K562 (cell line): Measurements from ENCODE around the gene PIMREG. TPM values are rescaled to one million over a fixed set of nuclear protein-coding genes. Genes with fewer than 3 reads are reported as not detected.

Source experiments
- ATAC-seq: fragments of 200-7000 bp; cut with Tn5 transposase; 3 replicates; pipeline ENCODE4 v1.9.1; 2020; ENCODE audit warnings: moderate library complexity
- BruUV-seq: library from RNA; stranded (reverse); fragments of 400-500 nt; replicated peaks from 2 replicates; lab custom pipeline; 2021; lab: Mats Ljungman, UMichigan
- CTCF ChIA-PET: fragments of 300-600 bp; formaldehyde crosslinking; extraction: SDS; loops from one replicate; lab custom pipeline; 2021; ENCODE audit warnings: low intra/inter-chr PET ratio; lab: Yijun Ruan, JAX
- POLR2A ChIA-PET: fragments of 300-600, 350-650 bp; sonication (Branson Sonifier 250); formaldehyde crosslinking; extraction: SDS; loops from one replicate; lab custom pipeline; 2021; ENCODE audit warnings: antibody characterized with exemption, inconsistent platforms; lab: Yijun Ruan, JAX
- DNase-seq, 4 experiments: peaks; one replicate each; pipeline versions ENCODE4 v3.0.0 to v3.0.0-alpha.2; 2011 to 2018; ENCODE audit warnings: low spot score in 3 of 4, mixed read lengths in 3 of 4; ENCODE audit errors: extremely low read depth in 1 of 4
- FAIRE-seq: peaks from 2 replicates; lab custom pipeline; 2011; peaks lifted over from hg19 to GRCh38; lab: Jason Lieb, UNC
- H2AFZ ChIP-seq: 2 replicates; pipeline ENCODE4 v1.6.0; 2011; ENCODE audit warnings: low read depth, low read length, control low read depth, inconsistent platforms
- H3K27ac ChIP-seq: fragments of 200-600 bp; 3 replicates; pipeline ENCODE4 v1.8.0; 2011; ENCODE audit warnings: low read depth, mild to moderate bottlenecking, control low read depth, inconsistent platforms, low read length, moderate library complexity, mixed read lengths; ENCODE audit errors: extremely low read depth
- H3K27me3 ChIP-seq, 2 experiments: fragments of 300-600 bp in 1 of 2; 2 replicates in 1 of 2; 3 replicates in 1 of 2; pipeline versions ENCODE4 v1.6.0 to v1.8.0; 2011; ENCODE audit warnings: inconsistent platforms in 2 of 2, low read length in 2 of 2, mild to moderate bottlenecking in 1 of 2, mixed read lengths in 1 of 2, moderate library complexity in 1 of 2; ENCODE audit not compliant: control insufficient read depth in 2 of 2, insufficient read depth in 2 of 2
- H3K36me3 ChIP-seq: fragments of 300-600 bp; 3 replicates; pipeline ENCODE4 v1.8.0; 2011; ENCODE audit warnings: mild to moderate bottlenecking, low read length, inconsistent platforms; ENCODE audit not compliant: control insufficient read depth, insufficient read depth
- H3K4me1 ChIP-seq, 2 experiments: fragments of 200-600 bp in 1 of 2; replicated peaks in 1 of 2; 2 replicates in 1 of 2; 3 replicates in 1 of 2; pipeline versions ENCODE4 v1.5.1 to v1.8.0; 2011; ENCODE audit warnings: inconsistent platforms in 2 of 2, low read length in 2 of 2, mild to moderate bottlenecking in 1 of 2, mixed read lengths in 1 of 2, moderate library complexity in 1 of 2; ENCODE audit not compliant: control insufficient read depth in 2 of 2, insufficient read depth in 2 of 2
- H3K4me2 ChIP-seq: 2 replicates; pipeline ENCODE4 v1.6.1; 2011; ENCODE audit warnings: low read length, control low read depth, inconsistent platforms, mixed read lengths; ENCODE audit not compliant: insufficient read depth
- H3K4me3 ChIP-seq: fragments of 200-600 bp; sonication (generic), shearing (Covaris generic); 2 replicates; pipeline ENCODE4 v1.5.1; 2016; ENCODE audit warnings: control low read depth, inconsistent platforms
- H3K79me2 ChIP-seq: fragments of 200-600 bp; 3 replicates; pipeline ENCODE4 v1.8.0; 2011; ENCODE audit warnings: low read length, inconsistent platforms; ENCODE audit not compliant: control insufficient read depth, insufficient read depth
- H3K9ac ChIP-seq, 2 experiments: 2 replicates each; pipeline versions ENCODE4 v1.6.0 to v1.6.1; 2011; ENCODE audit warnings: low read depth in 2 of 2, low read length in 2 of 2, control low read depth in 1 of 2, inconsistent platforms in 1 of 2, mild to moderate bottlenecking in 1 of 2, mixed read lengths in 1 of 2; ENCODE audit not compliant: insufficient read depth in 1 of 2
- H3K9me1 ChIP-seq: one replicate; pipeline ENCODE4 v1.6.0; 2011; ENCODE audit warnings: inconsistent platforms, mild to moderate bottlenecking, low read length, moderate library complexity; ENCODE audit not compliant: control insufficient read depth, insufficient read depth
- H3K9me3 ChIP-seq: replicated peaks from 2 replicates; pipeline ENCODE4 v1.5.1; 2011; ENCODE audit warnings: low read depth, low read length, inconsistent platforms; ENCODE audit not compliant: control insufficient read depth, insufficient read depth
- H4K20me1 ChIP-seq: replicated peaks from 2 replicates; pipeline ENCODE4 v1.6.1; 2011; ENCODE audit warnings: low read length, inconsistent platforms, mixed read lengths; ENCODE audit not compliant: control insufficient read depth, insufficient read depth
- BMI1 ChIP-seq: fragments of 150-350 bp; IDR thresholded peaks from 2 replicates; pipeline ENCODE4 v1.6.1; 2014; ENCODE audit warnings: low read length
- BRD4 ChIP-seq: fragments of 200-600 bp; sonication (generic); IDR thresholded peaks from 2 replicates; pipeline ENCODE4 v1.6.1; 2017; ENCODE audit warnings: inconsistent platforms
- CCAR2 ChIP-seq: fragments of 200-400 bp; formaldehyde crosslinking; IDR thresholded peaks from 2 replicates; pipeline ENCODE4 v1.6.1; 2017; ENCODE audit warnings: mild to moderate bottlenecking, low read depth, low read length
- GATAD2A ChIP-seq: fragments of 450-650 bp; IDR thresholded peaks from 2 replicates; pipeline ENCODE4 v1.6.1; 2017
- KLF13 ChIP-seq: fragments of 450-650 bp; IDR thresholded peaks from 2 replicates; pipeline ENCODE4 v1.6.1; 2016; ENCODE audit warnings: missing genetic modification characterization, low read depth, mild to moderate bottlenecking, missing compliant biosample characterization, moderate library complexity, borderline replicate concordance
- NR1H2 ChIP-seq: sonication (generic); formaldehyde crosslinking; IDR thresholded peaks from 2 replicates; pipeline ENCODE4 v1.4.0; 2020; ENCODE audit warnings: mild to moderate bottlenecking, missing genetic modification reagents
- RBM25 ChIP-seq: fragments of 200-400 bp; formaldehyde crosslinking; IDR thresholded peaks from 2 replicates; pipeline ENCODE4 v1.6.1; 2018; ENCODE audit warnings: low read length, low read depth, moderate library complexity; ENCODE audit not compliant: severe bottlenecking
- RBM39 ChIP-seq: fragments of 200-400 bp; formaldehyde crosslinking; optimal IDR thresholded peaks from 2 replicates; pipeline ENCODE3; 2018; ENCODE audit warnings: low read depth, low read length
- SAFB2 ChIP-seq: fragments of 200-400 bp; formaldehyde crosslinking; IDR thresholded peaks from 2 replicates; pipeline ENCODE4 v1.6.1; 2018; ENCODE audit warnings: borderline replicate concordance, low read length, low read depth, moderate library complexity; ENCODE audit not compliant: severe bottlenecking
- STAT6 ChIP-seq: sonication (generic); formaldehyde crosslinking; IDR thresholded peaks from 2 replicates; pipeline ENCODE4 v1.8.1; 2023; ENCODE audit warnings: mild to moderate bottlenecking, missing genetic modification reagents
- TAL1 ChIP-seq: fragments of 450-650 bp; IDR thresholded peaks from 2 replicates; pipeline ENCODE4 v1.6.1; 2016; ENCODE audit warnings: mild to moderate bottlenecking
- ZNF431 ChIP-seq: sonication (generic); formaldehyde crosslinking; IDR thresholded peaks from 2 replicates; pipeline ENCODE4 v1.8.0; 2022; ENCODE audit warnings: mild to moderate bottlenecking, missing genetic modification reagents
- ZNF436 ChIP-seq: fragments of 250-450, 450-650 bp; sonication (Bioruptor Pico); formaldehyde crosslinking; IDR thresholded peaks from 2 replicates; pipeline ENCODE4 v1.7.0; 2020; ENCODE audit warnings: mild to moderate bottlenecking
- ZNF780A ChIP-seq: fragments of 250-450 bp; sonication (Bioruptor Pico); IDR thresholded peaks from 2 replicates; pipeline ENCODE4 v1.5.0; 2021; ENCODE audit warnings: mild to moderate bottlenecking
- WGBS: fragments of 100-300 bp; shearing (Covaris generic); methylation state at CpG from one replicate; pipeline ENCODE4 v1.1.6; 2016; ENCODE audit warnings: low coverage, mixed read lengths; ENCODE audit not compliant: insufficient coverage; ENCODE audit errors: missing lambda C conversion rate; 5-methylcytosine and 5-hydroxymethylcytosine counted together
- in situ Hi-C: fragments of 300-500 bp; cut with MboI; formaldehyde crosslinking; loops from 4 replicates; pipeline ENCODE4 v1.15.0; 2018; ENCODE audit warnings: inconsistent platforms, mixed read lengths
- intact Hi-C: fragments of 100-400 bp; cut with micrococcal nuclease; formaldehyde crosslinking; loops from 2 replicates; pipeline ENCODE4 v1.14.2; 2022
- polyA plus RNA-seq, 8 experiments: library from polyadenylated mRNA; depleted of rRNA in 4 of 8; stranded (reverse) in 5 of 8; unstranded in 3 of 8; fragments of >200 nt; fragmentation: Nextera tagmentation in 2 of 8; fragmentation: Illumina TruSeq in 1 of 8; extraction: Ambion mirVana in 2 of 8; extraction: Trizol in 1 of 8; gene quantifications; 2 replicates each; pipeline versions ENCODE4 v1.2.1 to v1.2.3, GENCODE V29; 2011 to 2014; ENCODE audit warnings: inconsistent platforms in 1 of 8, missing spikeins in 1 of 8
- total RNA-seq, 7 experiments: library from RNA; depleted of rRNA in 6 of 7; stranded (reverse); fragments of >200 nt in 6 of 7; fragmentation: Illumina TruSeq in 2 of 7; extraction: Trizol in 2 of 7; gene quantifications; 2 replicates each; pipeline versions ENCODE4 v1.2.1 to v1.2.3, GENCODE V29; 2011 to 2021; ENCODE audit warnings: low replicate concordance in 1 of 7

Gene PIMREG
- total and polyA plus RNA-seq, 9 of the 15 experiments (the other 6 are each of a cell fraction or from before 2014, with no cell fraction given), result 1.1 to 16.7 (median 9.4) TPM

GRCh38 chr17:6442775-6443174 lies 1.5 kb upstream of the PIMREG start:
- Histone ChIP-seq H3K4me3 (no peak overlapping the region), H3K9me3 (no peaks in the 10 kb centered on the region), H3K9me1 (no peaks in the 10 kb centered on the region), H3K9ac (no peak overlapping the region), H3K27ac (no peak overlapping the region), H3K36me3 (no peaks in the 10 kb centered on the region), H3K4me1 (peaks cover 0 to 16% of the 10 kb centered on the region in 2 experiments; a peak in 2 of 5 replicates), H3K27me3 (no peaks in the 10 kb centered on the region), H2AFZ (no peak overlapping the region), H4K20me1 (no peaks in the 10 kb centered on the region), H3K79me2 (no peaks in the 10 kb centered on the region), H3K4me2 (no peak overlapping the region)
- intact Hi-C loops (no loop called here), in situ Hi-C loops (loop anchor here (25.0 kb wide), 1 partner anchor 1205 kb away; the partner anchor contains the start of gene SCIMP)
- 48% methylated on average over 6 of the region's 6 CpGs for WGBS
- CTCF ChIA-PET, result no interaction called here
- ATAC-seq (no peak), DNase-seq (no peak)
- POLR2A ChIA-PET, result no interaction called here
- BruUV-seq, result no TSS peak
- TF ChIP-seq RBM39 (no peak), RBM25 (peak; percentile 57)
- TF ChIP-seq, all 486 proteins: peak for 1
- no peak for FAIRE-seq

- Histone ChIP-seq H3K9me1 (no peaks in the 10 kb centered on the region), H3K27ac (no peak overlapping the region; the same call in 2 of the 3 replicates), H3K4me3 (peak overlapping the region; percentile 52), H3K27me3 (no peaks in the 10 kb centered on the region), H2AFZ (peak overlapping the region; percentile 72), H3K4me2 (peak overlapping the region; percentile 81), H3K9ac (peak overlapping the region; percentile 30 to 85; a peak in 3 of 4 replicates), H3K9me3 (no peaks in the 10 kb centered on the region), H3K79me2 (no peaks in the 10 kb centered on the region), H4K20me1 (no peaks in the 10 kb centered on the region), H3K4me1 (peaks cover 0 to 16% of the 10 kb centered on the region in 2 experiments; a peak in 2 of 5 replicates), H3K36me3 (no peaks in the 10 kb centered on the region)
- no peak for FAIRE-seq
- no peak for ATAC-seq
- DNase-seq, result no peak
- ChIA-PET POLR2A (interaction anchor here (0.6 kb wide), 1 partner anchor 196 kb away, joined by 4 read pairs; no protein-coding TSS in a partner anchor), CTCF (no interaction called here)
- intact Hi-C loops, result no loop called here
- WGBS, result 22% methylated on average over 18 of the region's 36 CpGs
- BruUV-seq, result TSS peak; percentile 62
- in situ Hi-C loops, result loop anchor here (25.0 kb wide), 1 partner anchor 1207 kb away; the partner anchor contains the start of gene SCIMP
- TF ChIP-seq STAT6 (CRISPR knock-in tag) (no peak), SAFB2 (no peak), NR1H2 (no peak), TAL1 (no peak), KLF13 (tag) (no peak), ZNF436 (CRISPR knock-in tag) (no peak), BRD4 (no peak), ZNF431 (CRISPR knock-in tag) (no peak), CCAR2 (no peak), GATAD2A (no peak), BMI1 (no peak), ZNF780A (CRISPR knock-in tag) (no peak)
These were observed 498 bp downstream of the PIMREG start for GRCh38 chr17:6444571-6445335.
